Measurements from ENCODE around the gene RASSF7.

RASSF7 gene

DNA sequence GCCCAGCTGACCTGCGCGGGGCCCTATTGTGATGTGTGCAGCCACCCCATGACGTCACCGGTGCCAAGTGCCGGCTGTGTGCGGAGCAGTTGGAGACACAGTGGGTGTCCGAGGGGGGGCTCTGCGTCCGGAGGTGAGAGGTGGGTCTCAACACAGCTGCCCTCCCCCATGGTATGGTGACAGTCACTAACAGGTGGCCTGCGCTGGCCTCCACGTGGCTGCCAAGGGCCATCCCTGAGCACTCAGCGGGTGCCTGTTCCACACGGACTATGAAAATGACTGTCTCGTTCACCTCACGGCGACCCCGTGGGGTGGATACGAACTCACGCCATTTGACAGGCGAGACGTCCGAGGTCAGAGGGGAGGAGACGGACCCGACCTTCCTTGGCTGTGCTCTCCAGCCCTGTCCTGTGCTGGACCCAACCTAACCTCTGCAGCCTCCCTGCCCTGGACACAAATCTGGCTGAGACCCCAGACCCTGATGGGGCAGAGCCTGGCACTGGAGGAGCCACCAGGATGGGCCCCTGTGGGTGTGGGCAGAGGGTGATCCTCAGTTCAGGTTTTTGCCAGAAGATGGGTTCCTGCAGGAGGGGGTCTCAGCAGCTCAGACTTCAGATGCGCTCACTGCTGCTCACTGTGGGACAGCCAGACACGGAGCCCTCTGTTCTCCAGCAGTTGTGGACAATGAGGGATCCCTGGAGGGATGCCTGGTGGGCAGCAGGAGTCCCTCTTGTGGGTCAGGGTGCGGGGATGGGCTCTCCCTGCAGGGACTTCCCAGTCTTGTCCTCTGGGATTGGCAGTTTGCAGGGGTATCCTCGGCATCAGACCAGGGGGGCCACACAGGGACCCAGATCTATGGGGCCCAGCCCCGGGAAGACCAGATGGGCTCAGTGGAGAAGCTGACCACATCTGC, 31.7 kb upstream of the RASSF7 start:
- ATAC-seq (ENCODE audit: low read depth) (no peak), DNase-seq (ENCODE audit: low spot score in 2 of 2) (no peak)
- no peaks in the 10 kb centered on the region for H3K27me3 Mint-ChIP-seq
- H3K9me3 Mint-ChIP-seq, result no peaks in the 10 kb centered on the region
- H3K27ac Mint-ChIP-seq, result no peak overlapping the region
- H3K4me1 Mint-ChIP-seq, result no peaks in the 10 kb centered on the region
- peaks cover 4% of the 10 kb centered on the region for H3K36me3 Mint-ChIP-seq
- no peak overlapping the region for H3K4me3 Mint-ChIP-seq

DNA sequence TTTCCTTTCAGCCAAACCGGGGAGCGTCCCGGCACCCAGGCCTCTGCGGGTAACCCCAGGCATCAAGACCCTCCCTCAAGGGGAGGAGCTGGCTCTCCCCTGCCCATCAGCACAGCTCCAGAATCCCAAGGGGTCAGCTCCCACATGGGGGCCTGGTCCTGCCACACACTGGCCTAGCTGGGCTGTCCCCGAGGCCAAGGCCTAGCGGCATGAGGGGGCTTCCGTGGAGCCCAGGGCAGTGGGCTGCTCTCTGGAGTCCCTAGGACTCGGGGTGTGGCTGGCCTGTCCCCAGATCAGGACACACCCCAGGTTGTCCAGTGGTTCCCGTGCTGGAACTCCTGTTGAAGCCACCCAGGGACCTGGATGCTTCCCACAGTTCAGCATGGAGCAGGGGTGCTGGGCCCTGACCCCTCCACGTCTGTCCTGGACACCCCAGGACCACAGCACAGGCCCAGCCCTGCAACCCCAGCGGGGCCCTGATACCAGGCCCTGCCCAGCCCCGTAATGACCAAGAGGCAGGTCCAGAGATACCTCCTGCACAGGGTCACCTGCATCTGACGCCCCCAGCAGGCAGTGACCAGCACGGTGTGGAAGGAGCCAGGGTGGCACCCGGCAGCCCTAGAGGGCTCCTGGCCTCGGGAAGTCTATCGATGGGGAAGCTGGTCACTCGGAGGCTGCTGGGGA, 30.9 kb upstream of the RASSF7 start:
- Mint-ChIP-seq H3K4me1 (peaks cover 4% of the 10 kb centered on the region), H3K27me3 (no peaks in the 10 kb centered on the region), H3K4me3 (no peak overlapping the region), H3K27ac (no peak overlapping the region), H3K36me3 (peaks cover 4% of the 10 kb centered on the region), H3K9me3 (no peaks in the 10 kb centered on the region)
- ATAC-seq (ENCODE audit: low read depth) (no peak), DNase-seq (ENCODE audit: low spot score in 2 of 2) (no peak)

DNA sequence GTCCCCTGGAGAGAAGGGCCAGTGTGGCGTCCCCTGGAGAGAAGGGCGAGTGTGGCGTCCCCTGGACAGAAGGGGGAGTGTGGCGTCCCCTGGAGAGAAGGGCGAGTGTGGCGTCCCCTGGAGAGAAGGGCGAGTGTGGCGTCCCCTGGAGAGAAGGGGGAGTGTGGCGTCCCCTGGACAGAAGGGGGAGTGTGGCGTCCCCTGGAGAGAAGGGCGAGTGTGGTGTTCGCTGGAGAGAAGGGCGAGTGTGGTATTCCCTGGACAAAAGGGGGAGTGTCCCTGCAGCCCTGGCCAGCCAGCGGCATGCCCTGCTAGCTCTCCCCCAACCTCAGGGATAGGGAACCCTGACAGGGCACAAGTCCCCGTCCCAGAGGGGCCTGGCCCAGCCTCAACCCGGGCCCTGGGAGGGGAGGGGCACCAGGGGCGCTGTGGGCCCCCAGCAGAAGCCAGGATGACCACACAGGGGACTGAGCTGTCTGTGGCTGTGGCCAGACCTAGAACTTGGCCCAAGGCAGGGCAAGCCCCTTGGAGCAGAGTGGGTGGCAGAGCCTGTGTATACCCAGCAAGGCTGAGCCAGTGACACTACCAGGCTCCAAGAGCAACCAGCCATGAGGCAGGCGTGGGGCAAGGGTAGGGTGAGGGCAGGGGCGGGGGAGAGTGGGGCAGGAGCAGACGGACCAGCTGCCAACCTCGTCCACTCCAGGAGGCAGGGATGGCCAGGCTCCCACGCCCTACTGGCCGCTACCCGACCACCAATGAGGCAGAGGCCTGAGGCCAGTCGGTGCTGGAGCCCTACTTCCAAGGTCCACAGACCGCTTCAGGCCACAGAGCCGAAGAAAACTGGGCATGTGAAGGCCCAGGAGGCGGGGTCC, 29.6 kb upstream of the RASSF7 start:
- Mint-ChIP-seq H3K4me3 (no peak overlapping the region), H3K4me1 (peaks cover 6% of the 10 kb centered on the region), H3K36me3 (peaks cover 4% of the 10 kb centered on the region), H3K27me3 (no peaks in the 10 kb centered on the region), H3K27ac (no peak overlapping the region), H3K9me3 (no peaks in the 10 kb centered on the region)
- ATAC-seq (ENCODE audit: low read depth) (no peak), DNase-seq (ENCODE audit: low spot score in 2 of 2) (no peak)

DNA sequence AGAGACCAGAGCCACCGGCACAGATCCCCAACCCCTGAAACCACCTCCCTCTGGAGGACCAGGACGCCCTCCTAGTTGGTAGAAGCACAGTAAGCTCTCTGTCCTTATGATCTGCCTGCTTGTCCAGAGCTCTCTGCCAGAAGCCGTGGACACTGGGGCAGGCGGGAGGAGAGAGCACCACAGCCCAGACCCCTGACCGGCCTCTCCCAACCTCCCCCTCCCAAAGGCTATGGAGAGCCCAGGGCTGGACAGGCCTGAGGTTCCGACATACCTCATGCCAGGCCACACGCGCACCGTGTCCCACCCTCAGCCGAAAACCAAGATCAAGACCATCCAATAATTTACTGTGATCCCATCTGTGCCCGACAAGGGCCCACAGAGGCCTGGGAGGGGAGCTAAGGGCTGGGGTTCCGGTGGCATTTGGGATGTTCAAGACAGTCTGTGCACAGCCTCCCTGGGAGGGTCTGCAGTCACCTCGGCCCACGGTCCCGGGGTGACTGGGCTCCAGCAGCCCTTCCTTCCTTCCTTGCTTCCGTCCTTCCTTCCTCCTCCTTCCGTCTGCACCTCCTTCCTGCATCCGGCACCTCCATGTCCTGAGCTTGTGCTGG, 28.7 kb upstream of the RASSF7 start:
- no peak overlapping the region for H3K4me3 Mint-ChIP-seq
- no peaks in the 10 kb centered on the region for H3K27me3 Mint-ChIP-seq
- DNase-seq (ENCODE audit: low spot score in 2 of 2) (no peak), ATAC-seq (ENCODE audit: low read depth) (no peak)
- H3K9me3 Mint-ChIP-seq, result no peaks in the 10 kb centered on the region
- H3K4me1 Mint-ChIP-seq, result peaks cover 6% of the 10 kb centered on the region
- H3K27ac Mint-ChIP-seq, result no peak overlapping the region
- peaks cover 4% of the 10 kb centered on the region for H3K36me3 Mint-ChIP-seq

DNA sequence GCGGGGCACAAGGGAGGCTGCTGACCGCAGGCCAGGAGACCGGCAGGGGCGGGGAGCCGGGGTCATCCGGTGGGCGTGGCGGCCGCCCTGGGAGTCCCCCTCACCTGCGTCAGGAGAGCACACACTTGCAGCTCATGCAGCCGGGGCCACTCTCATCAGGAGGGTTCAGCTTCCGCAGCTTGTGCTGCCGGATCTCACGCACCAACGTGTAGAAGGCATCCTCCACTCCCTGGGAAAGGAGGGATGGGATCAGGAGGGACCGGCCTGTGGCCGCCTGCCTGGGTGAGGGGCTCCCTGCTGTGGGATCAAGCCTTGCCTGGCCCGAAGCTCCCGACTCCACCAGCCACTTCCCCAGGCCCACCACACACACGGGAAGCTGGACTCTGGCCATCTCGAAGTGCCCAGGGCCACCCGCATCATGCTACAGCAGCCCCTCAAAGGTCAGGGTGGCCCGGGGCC, 28.2 kb upstream of the RASSF7 start:
- peaks cover 8% of the 10 kb centered on the region for H3K4me1 Mint-ChIP-seq
- ATAC-seq (ENCODE audit: low read depth) (no peak), DNase-seq (ENCODE audit: low spot score in 2 of 2) (no peak)
- no peak overlapping the region for H3K27ac Mint-ChIP-seq
- no peaks in the 10 kb centered on the region for H3K27me3 Mint-ChIP-seq
- peaks cover 4% of the 10 kb centered on the region for H3K36me3 Mint-ChIP-seq
- H3K9me3 Mint-ChIP-seq, result no peaks in the 10 kb centered on the region
- no peak overlapping the region for H3K4me3 Mint-ChIP-seq

DNA sequence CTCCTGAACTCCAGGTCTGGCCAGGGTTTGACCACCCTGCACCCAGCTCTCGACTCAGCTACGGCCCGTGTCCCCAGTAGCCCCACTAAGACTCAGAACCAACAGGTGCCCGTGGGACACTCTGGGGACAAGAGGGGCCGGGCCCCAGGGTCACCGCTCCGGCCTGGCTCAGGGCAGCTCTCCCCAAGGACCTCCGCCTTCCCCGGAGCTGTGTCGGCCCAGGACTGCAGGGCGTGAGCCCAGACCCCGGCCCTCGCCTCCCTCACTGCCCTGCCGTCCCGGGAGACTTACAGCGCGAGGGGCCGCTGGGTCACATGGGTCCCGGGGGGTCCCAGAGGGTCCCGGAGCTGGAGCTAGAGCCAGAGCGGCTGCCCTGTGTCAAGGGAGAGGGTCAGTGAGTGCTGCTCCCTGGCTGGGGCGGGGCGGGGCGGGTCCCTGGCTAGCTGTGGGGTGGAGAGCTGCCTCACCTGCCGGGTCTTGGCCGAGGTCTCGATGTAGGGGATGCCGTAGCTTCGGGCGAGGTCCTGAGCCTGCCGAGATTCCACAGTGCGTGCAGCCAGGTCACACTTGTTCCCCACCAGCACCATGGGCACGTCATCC, 27.7 kb upstream of the RASSF7 start:
- DNase-seq (ENCODE audit: low spot score in 2 of 2) (no peak), ATAC-seq (ENCODE audit: low read depth) (no peak)
- Mint-ChIP-seq H3K4me3 (no peak overlapping the region), H3K27me3 (no peaks in the 10 kb centered on the region), H3K36me3 (peaks cover 4% of the 10 kb centered on the region), H3K27ac (no peak overlapping the region), H3K9me3 (no peaks in the 10 kb centered on the region), H3K4me1 (peaks cover 12% of the 10 kb centered on the region)

DNA sequence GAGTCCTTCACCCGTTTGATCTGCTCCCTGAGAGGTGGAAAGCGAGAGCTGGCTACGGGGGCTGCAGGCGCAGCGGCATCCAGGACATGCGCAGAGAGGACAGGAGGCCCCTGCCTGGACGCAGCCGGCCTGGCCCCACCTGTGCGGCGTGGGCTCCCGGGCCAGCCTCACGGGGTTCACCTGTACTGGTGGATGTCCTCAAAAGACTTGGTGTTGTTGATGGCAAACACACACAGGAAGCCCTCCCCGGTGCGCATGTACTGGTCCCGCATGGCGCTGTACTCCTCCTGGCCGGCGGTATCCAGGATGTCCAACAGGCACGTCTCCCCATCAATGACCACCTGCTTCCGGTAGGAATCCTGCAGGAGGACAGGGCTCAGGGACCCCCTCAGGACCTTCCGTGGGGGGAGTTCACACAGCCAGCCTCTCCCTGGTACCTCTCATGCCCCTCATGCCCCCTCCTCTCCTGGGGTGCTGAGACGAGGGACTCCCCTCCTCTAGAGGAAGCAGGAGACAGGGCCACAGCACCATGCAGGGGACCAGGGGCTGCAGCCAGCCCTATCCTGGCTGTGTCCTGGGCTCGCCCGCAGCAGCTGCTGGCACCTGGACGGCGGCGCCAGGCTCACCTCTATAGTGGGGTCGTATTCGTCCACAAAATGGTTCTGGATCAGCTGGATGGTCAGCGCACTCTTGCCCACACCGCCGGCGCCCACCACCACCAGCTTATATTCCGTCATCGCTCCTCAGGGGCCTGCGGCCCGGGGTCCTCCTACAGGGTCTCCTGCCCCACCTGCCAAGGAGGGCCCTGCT, 27.0 kb upstream of the RASSF7 start:
- Mint-ChIP-seq H3K4me3 (peak overlapping the region; percentile 46), H3K27ac (no peak overlapping the region), H3K4me1 (peaks cover 16% of the 10 kb centered on the region), H3K27me3 (no peaks in the 10 kb centered on the region), H3K36me3 (peaks cover 4% of the 10 kb centered on the region), H3K9me3 (no peaks in the 10 kb centered on the region)
- ATAC-seq (ENCODE audit: low read depth) (no peak), DNase-seq (ENCODE audit: low spot score in 2 of 2) (no peak)

DNA sequence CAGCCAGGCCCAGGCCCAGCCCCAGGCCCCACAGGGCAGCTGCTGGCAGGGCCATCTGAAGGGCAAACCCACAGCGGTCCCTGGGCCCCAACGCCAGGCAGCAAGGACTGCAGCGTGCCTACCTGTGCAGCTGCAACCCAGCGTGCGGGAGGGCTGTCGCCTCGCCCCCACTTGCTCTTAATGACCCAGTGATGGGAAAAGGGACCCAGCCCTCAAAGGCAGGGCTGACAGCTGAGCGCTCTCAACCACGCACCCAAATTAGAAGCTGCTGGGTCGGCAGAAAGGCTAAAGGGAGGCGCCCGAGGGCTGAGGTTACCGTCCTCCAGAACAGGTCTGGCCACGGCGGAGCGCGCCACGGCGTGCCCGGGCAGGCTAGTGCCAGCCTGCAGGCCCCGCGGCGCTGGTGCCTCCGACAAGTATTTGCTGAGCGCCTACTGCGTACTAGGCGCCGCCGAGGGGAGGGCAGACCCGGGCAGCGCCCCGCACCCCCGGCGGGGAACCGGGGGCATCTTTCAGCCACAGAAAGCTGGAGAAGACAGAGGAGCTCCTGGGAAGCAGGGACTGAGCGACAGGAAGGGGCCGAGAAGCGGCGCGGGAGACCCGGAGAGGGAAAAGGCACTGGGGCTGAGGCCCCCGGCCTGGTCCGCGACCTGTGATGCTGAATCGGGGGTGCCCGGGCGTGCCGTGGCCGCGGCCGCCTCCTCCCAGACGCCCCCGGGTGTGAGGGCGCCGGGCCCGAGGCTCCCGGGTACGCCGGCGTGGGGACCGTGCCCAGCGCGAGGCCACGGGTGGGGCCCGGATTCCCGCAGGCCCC, 26.2 kb upstream of the RASSF7 start:
- ATAC-seq (ENCODE audit: low read depth) (no peak), DNase-seq (ENCODE audit: low spot score in 2 of 2) (peak in 1 of 2 donors; percentile 55)
- Mint-ChIP-seq H3K4me1 (peaks cover 17% of the 10 kb centered on the region), H3K4me3 (peak overlapping the region; percentile 78), H3K27ac (no peak overlapping the region), H3K36me3 (peaks cover 4% of the 10 kb centered on the region), H3K27me3 (no peaks in the 10 kb centered on the region), H3K9me3 (no peaks in the 10 kb centered on the region)

DNA sequence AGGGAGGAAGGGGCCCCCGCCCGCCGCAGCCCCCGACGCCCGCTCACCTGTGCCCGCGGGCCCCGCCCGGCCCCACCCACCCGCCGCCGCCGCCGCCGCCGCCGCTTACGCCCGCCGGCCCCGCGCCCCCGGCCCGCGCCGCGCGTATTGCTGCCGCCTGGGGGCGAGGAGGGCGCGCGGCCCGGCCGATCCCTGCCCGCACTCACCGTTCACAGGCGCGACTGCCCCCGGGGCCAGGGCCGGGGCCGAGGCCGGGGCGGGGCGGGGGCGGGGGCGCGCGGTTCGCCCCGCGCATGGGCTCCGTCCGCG, 25.6 kb upstream of the RASSF7 start:
- H3K4me1 Mint-ChIP-seq, result peaks cover 19% of the 10 kb centered on the region
- no peak overlapping the region for H3K27ac Mint-ChIP-seq
- H3K36me3 Mint-ChIP-seq, result peaks cover 4% of the 10 kb centered on the region
- no peak overlapping the region for H3K4me3 Mint-ChIP-seq
- DNase-seq (ENCODE audit: low spot score in 2 of 2), result no peak
- no peaks in the 10 kb centered on the region for H3K9me3 Mint-ChIP-seq
- no peaks in the 10 kb centered on the region for H3K27me3 Mint-ChIP-seq
- peak; percentile 12 for ATAC-seq (ENCODE audit: low read depth)

DNA sequence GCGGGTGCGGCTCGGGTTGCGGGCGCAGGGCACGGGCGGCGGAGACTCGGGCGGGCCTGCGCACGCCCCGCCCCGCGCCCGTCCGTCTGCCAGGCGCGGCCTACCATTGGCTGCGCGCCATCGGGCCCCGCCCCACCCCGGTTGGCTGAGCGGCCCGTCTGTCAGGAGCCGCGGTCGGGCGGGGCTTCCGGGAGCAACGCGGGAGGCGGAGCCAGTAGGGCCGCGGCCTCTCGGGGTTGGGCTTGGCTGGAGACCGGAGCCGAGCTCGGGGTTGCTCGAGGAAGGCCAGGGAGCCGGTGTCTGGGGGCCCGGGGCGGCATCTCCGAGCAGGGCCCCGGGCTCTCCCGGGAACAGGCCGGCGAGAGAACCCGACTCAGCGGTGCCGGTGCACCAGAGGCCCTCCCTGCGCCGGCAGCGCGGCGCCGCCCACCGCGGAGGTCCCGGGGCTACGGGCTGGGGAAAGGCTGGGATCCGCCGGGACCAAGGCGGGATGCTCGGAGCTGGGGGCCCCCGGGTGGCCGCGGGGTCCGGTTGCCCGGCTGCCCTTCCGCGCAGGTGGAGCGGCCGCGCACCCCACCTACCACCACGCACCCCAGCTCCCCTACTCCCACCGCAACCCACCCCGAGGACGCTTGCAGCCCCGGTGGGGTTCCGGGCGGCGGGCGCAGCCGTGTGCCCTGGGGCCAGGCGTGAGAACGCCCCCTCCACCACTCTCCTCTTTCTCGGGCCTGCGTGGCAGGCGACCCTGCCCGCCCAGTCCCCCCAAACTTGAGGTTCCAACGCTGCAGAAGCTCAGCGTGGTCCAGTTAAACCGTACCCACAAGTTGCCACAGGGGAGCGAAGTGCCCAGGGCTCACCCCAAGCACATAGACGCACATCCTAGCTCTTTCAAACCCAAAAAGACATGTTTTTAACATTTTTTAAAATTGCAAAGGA, 25.0 kb upstream of the RASSF7 start, which contains the start of gene HRAS:
Gene HRAS (minus strand): TSS at position 58 of the 936 bp plus-strand sequence.
- peak within 1 kb of the TSS; percentile 93 for H3K4me3 Mint-ChIP-seq

DNA sequence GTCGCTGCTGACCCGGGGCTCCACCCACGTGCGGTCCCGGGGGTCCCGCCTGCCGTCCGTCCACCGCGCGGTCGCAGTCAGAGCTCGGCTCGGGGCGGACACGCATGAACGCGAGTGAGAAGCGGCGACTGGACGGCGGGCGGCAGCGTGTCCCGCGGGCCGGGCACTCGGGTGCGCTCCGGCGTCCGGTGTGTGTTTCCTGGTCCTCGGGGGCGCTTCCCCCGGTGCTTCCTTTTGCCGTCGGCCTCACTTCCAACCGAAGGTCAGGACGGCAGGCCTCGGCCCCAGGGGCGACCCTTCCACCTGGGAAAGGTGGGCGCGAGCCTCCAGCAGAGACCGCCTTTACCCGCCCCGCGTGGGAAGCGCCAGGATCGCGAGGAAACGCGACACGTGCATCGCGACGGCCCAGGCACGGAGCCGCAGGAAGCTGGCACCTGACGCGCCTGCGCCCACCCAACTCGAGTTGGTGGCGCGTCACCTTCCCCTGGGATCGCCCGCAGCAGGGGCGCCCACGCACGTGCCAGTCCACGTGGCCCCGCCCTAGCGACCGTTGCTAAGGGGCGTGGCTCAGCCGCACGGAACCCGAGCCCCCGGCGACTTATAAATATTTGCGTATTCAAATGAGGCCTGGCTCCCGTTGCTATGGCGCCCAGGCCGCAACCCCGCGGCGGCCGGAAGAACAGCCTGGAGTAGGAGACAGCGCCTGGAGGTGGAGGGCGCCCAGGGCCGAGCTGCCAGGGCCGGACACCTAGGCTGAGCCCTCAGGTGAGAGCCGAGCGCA, 23.7 kb upstream of the RASSF7 start, which contains the start of gene LRRC56:
Gene LRRC56 (plus strand): TSS at position 687 of the 781 bp plus-strand sequence. CDS start 3,158 bp downstream, outside the sequence.
- H3K9me3 Mint-ChIP-seq, result no peaks in the 10 kb centered on the region
- peak; percentile 58 for ATAC-seq (ENCODE audit: low read depth)
- peak within 1 kb of the TSS; percentile 94 for H3K27ac Mint-ChIP-seq
- DNase-seq (ENCODE audit: low spot score in 2 of 2), result peak; percentile 98 to 100
- peaks cover 20% of the 10 kb centered on the region for H3K4me1 Mint-ChIP-seq
- H3K27me3 Mint-ChIP-seq, result no peaks in the 10 kb centered on the region
- H3K36me3 Mint-ChIP-seq, result peaks cover 5% of the 10 kb centered on the region
- H3K4me3 Mint-ChIP-seq, result peak within 1 kb of the TSS; percentile 93

More for the DNA sequence above, 25.0 kb upstream of the RASSF7 start, which contains the start of gene HRAS:
- peak within 1 kb of the TSS; percentile 94 for H3K27ac Mint-ChIP-seq
- H3K4me1 Mint-ChIP-seq, result peaks cover 19% of the 10 kb centered on the region
- ATAC-seq (ENCODE audit: low read depth) (peak; percentile 74), DNase-seq (ENCODE audit: low spot score in 2 of 2) (peak; percentile 93 to 98)
- no peaks in the 10 kb centered on the region for H3K9me3 Mint-ChIP-seq
- no peaks in the 10 kb centered on the region for H3K27me3 Mint-ChIP-seq
- peaks cover 4% of the 10 kb centered on the region for H3K36me3 Mint-ChIP-seq

Measured in memory B cell (primary cell).